ENCODE measurements around the gene EIF2B5.

DNA sequence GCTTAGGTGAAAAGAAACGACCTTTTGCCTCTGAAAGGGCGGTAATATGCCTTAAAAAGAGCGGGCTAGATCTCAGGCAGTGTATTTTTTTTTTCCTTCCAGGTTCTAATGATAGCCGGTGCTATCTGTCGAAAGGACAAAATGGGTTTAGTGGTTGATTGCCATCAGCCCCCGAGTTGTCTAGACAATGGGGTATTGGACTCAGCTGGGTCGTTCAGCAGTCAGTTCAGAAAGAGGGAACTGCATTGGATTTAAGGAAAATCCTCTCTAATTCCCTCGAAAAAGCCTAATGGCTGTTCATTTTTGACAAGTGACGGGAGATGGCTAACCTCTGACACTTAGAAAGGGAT lies 728 bp downstream of the EIF2B5 start:
- TF ChIP-seq NFXL1 (CRISPR knock-in tag; IDR thresholded peaks at IDR 0.05) (no peak), RBM39 (optimal IDR thresholded peaks at IDR 0.05; ENCODE audit: low read depth, low read length) (no peak), SRF (CRISPR knock-in tag; IDR thresholded peaks at IDR 0.05) (no peak), POLR2AphosphoS5 (IDR thresholded peaks at IDR 0.05; ENCODE audit: control insufficient read depth, insufficient read depth, low read depth, low read length) (no peak), SMC3 (conservative IDR thresholded peaks at IDR 0.05; ENCODE audit: insufficient read depth, low read depth, low read length) (no peak), MIER1 (IDR thresholded peaks at IDR 0.05; ENCODE audit: low read depth) (no peak), CHD2 (IDR thresholded peaks at IDR 0.05; ENCODE audit: low read depth, low read length) (no peak), POLR2A (conservative IDR thresholded peaks at IDR 0.05) (no peak), CC2D1A (IDR thresholded peaks at IDR 0.05) (no peak)
- TF ChIP-seq, protein P1, sequence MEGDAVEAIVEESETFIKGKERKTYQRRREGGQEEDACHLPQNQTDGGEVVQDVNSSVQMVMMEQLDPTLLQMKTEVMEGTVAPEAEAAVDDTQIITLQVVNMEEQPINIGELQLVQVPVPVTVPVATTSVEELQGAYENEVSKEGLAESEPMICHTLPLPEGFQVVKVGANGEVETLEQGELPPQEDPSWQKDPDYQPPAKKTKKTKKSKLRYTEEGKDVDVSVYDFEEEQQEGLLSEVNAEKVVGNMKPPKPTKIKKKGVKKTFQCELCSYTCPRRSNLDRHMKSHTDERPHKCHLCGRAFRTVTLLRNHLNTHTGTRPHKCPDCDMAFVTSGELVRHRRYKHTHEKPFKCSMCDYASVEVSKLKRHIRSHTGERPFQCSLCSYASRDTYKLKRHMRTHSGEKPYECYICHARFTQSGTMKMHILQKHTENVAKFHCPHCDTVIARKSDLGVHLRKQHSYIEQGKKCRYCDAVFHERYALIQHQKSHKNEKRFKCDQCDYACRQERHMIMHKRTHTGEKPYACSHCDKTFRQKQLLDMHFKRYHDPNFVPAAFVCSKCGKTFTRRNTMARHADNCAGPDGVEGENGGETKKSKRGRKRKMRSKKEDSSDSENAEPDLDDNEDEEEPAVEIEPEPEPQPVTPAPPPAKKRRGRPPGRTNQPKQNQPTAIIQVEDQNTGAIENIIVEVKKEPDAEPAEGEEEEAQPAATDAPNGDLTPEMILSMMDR (IDR thresholded peaks at IDR 0.05 in 2 of 3, conservative IDR thresholded peaks at IDR 0.05 in 1 of 3; ENCODE audit: insufficient read depth in 2 of 3, low read depth in 1 of 3, low read length in 3 of 3) = no peak
- TF ChIP-seq, protein P2, sequence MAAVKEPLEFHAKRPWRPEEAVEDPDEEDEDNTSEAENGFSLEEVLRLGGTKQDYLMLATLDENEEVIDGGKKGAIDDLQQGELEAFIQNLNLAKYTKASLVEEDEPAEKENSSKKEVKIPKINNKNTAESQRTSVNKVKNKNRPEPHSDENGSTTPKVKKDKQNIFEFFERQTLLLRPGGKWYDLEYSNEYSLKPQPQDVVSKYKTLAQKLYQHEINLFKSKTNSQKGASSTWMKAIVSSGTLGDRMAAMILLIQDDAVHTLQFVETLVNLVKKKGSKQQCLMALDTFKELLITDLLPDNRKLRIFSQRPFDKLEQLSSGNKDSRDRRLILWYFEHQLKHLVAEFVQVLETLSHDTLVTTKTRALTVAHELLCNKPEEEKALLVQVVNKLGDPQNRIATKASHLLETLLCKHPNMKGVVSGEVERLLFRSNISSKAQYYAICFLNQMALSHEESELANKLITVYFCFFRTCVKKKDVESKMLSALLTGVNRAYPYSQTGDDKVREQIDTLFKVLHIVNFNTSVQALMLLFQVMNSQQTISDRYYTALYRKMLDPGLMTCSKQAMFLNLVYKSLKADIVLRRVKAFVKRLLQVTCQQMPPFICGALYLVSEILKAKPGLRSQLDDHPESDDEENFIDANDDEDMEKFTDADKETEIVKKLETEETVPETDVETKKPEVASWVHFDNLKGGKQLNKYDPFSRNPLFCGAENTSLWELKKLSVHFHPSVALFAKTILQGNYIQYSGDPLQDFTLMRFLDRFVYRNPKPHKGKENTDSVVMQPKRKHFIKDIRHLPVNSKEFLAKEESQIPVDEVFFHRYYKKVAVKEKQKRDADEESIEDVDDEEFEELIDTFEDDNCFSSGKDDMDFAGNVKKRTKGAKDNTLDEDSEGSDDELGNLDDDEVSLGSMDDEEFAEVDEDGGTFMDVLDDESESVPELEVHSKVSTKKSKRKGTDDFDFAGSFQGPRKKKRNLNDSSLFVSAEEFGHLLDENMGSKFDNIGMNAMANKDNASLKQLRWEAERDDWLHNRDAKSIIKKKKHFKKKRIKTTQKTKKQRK (IDR thresholded peaks at IDR 0.05; ENCODE audit: borderline replicate concordance, low read depth, low read length) = no peak
